Measurements from ENCODE around the gene RNF227. TPM values are rescaled to one million over a fixed set of nuclear protein-coding genes. Genes with fewer than 3 reads are reported as not detected.

Gene RNF227
- total and polyA plus RNA-seq, 2 of the 8 experiments (the other 6 are each of a cell fraction or from before 2014, with no cell fraction given) = 0.63 to 1.7 TPM

- TF ChIP-seq JUND (IDR thresholded peaks at IDR 0.05; ENCODE audit: low read length) (no peak), CBX5 (IDR thresholded peaks at IDR 0.05; ENCODE audit: low read depth, low read length) (no peak), BCL11A (IDR thresholded peaks at IDR 0.05; ENCODE audit: low read depth in 2 of 2, low read length in 2 of 2) (no peak), POLR2AphosphoS5 (IDR thresholded peaks at IDR 0.05; ENCODE audit: low read depth, low read length) (no peak), SP1 (IDR thresholded peaks at IDR 0.05; ENCODE audit: low read depth, low read length) (no peak)
Observed at GRCh38 chr17:7887038-7887481, 29.0 kb downstream of the RNF227 start (continued).

All from H1 (cell line).